ENCODE results near the gene ZCCHC12.

DNA sequence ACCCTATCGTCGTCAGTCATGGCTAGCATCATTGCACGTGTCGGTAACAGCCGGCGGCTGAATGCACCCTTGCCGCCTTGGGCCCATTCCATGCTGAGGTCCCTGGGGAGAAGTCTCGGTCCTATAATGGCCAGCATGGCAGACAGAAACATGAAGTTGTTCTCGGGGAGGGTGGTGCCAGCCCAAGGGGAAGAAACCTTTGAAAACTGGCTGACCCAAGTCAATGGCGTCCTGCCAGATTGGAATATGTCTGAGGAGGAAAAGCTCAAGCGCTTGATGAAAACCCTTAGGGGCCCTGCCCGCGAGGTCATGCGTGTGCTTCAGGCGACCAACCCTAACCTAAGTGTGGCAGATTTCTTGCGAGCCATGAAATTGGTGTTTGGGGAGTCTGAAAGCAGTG lies 1.6 kb downstream of the ZCCHC12 start:
- no peak for TF ChIP-seq POLR2A (IDR thresholded peaks at IDR 0.05)
- TF ChIP-seq, protein P1, sequence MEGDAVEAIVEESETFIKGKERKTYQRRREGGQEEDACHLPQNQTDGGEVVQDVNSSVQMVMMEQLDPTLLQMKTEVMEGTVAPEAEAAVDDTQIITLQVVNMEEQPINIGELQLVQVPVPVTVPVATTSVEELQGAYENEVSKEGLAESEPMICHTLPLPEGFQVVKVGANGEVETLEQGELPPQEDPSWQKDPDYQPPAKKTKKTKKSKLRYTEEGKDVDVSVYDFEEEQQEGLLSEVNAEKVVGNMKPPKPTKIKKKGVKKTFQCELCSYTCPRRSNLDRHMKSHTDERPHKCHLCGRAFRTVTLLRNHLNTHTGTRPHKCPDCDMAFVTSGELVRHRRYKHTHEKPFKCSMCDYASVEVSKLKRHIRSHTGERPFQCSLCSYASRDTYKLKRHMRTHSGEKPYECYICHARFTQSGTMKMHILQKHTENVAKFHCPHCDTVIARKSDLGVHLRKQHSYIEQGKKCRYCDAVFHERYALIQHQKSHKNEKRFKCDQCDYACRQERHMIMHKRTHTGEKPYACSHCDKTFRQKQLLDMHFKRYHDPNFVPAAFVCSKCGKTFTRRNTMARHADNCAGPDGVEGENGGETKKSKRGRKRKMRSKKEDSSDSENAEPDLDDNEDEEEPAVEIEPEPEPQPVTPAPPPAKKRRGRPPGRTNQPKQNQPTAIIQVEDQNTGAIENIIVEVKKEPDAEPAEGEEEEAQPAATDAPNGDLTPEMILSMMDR (IDR thresholded peaks at IDR 0.05), result no peak
